Testis (tissue), 3 donors: ENCODE data around the gene RNF217. TPM values are rescaled to one million over a fixed set of nuclear protein-coding genes. Genes with fewer than 3 reads are reported as not detected.

Experiments
- DNase-seq: peaks from one replicate; pipeline ENCODE4 v3.0.0-alpha.2; 2019
- H3K27ac ChIP-seq, 2 donors: fragments of 200-600 bp; sonication (generic); one replicate each; pipeline ENCODE4 v1.5.1; 2019
- H3K27me3 ChIP-seq: fragments of 200-600 bp; sonication (generic); one replicate; pipeline ENCODE4 v1.5.1; 2019
- H3K36me3 ChIP-seq: fragments of 200-600 bp; sonication (generic); one replicate; pipeline ENCODE4 v1.5.1; 2017; ENCODE audit warnings: low read depth; ENCODE audit errors: missing control alignments
- H3K4me1 ChIP-seq: fragments of 200-600 bp; sonication (generic); one replicate; pipeline ENCODE4 v1.5.1; 2019
- H3K4me3 ChIP-seq, 2 donors: fragments of 200-600 bp; sonication (generic); one replicate each; pipeline ENCODE4 v1.5.1; 2017 to 2019
- H3K9me3 ChIP-seq: fragments of 200-600 bp; sonication (generic); one replicate; pipeline ENCODE4 v1.5.1; 2017
- CTCF ChIP-seq, 3 experiments: fragments of 450-650 bp in 2 of 3; fragments of 200-600 bp in 1 of 3; sonication (generic) in 1 of 3; IDR thresholded peaks; one replicate each; pipeline ENCODE4 v1.5.1; 2016 to 2019; ENCODE audit warnings: antibody characterized with exemption in 3 of 3, mild to moderate bottlenecking in 2 of 3, moderate library complexity in 1 of 3
- POLR2A ChIP-seq: fragments of 450-650 bp; IDR thresholded peaks from one replicate; pipeline ENCODE4 v1.6.1; 2017; ENCODE audit warnings: antibody characterized with exemption, mild to moderate bottlenecking, moderate library complexity
- WGBS, 2 donors: methylation state at CpG; one replicate each; pipeline ENCODE4 v1.1.5; 2018; 5-methylcytosine and 5-hydroxymethylcytosine counted together
- intact Hi-C: fragments of 100-400 bp; cut with DNase I; formaldehyde crosslinking; loops from one replicate; pipeline ENCODE4 v1.15.1; 2023; ENCODE audit warnings: low total_unique reads
- polyA plus RNA-seq: library from polyadenylated mRNA; stranded (reverse); fragments of 350-450 nt; fragmentation: Illumina TruSeq; extraction: RNeasy Lipid Tissue Mini Kit (QIAGEN cat#74804); gene quantifications from one replicate; pipeline ENCODE4 v1.2.3, GENCODE V29; 2014; ENCODE audit warnings: low read depth, low replicate concordance; ENCODE audit not compliant: insufficient read depth
- total RNA-seq, 2 donors: library from RNA; depleted of rRNA; stranded (reverse); fragments of >200 nt; gene quantifications; one replicate each; pipeline ENCODE4 v1.2.3, GENCODE V29; 2016

Gene RNF217
- total and polyA plus RNA-seq, 3 donors from 2014 or later = 25.1 to 48.0 (median 33.3) TPM

GRCh38 chr6:125086716-125087115, 124.5 kb downstream of the RNF217 start:
- no peak overlapping the region for H3K27ac ChIP-seq
- no peaks in the 10 kb centered on the region for H3K27me3 ChIP-seq
- H3K4me1 ChIP-seq = no peaks in the 10 kb centered on the region
- no peak overlapping the region for H3K4me3 ChIP-seq
- H3K9me3 ChIP-seq = no peaks in the 10 kb centered on the region
- H3K36me3 ChIP-seq = no peaks in the 10 kb centered on the region
- no peak for DNase-seq
- intact Hi-C loops = no loop called here
- TF ChIP-seq CTCF (IDR thresholded peaks at IDR 0.05) (no peak), POLR2A (no peak)

- 91 to 92% methylated on average over 5 of the region's 5 CpGs for WGBS, 2 donors
- intact Hi-C loops = no loop called here
- TF ChIP-seq POLR2A (no peak), CTCF (IDR thresholded peaks at IDR 0.05) (no peak)
- H3K36me3 ChIP-seq = no peaks in the 10 kb centered on the region
- no peak for DNase-seq
- no peak overlapping the region for H3K4me3 ChIP-seq
- no peak overlapping the region for H3K27ac ChIP-seq
- no peaks in the 10 kb centered on the region for H3K27me3 ChIP-seq
- H3K4me1 ChIP-seq = no peaks in the 10 kb centered on the region
- H3K9me3 ChIP-seq = no peaks in the 10 kb centered on the region
These were observed 126.7 kb downstream of the RNF217 start for GRCh38 chr6:125088963-125089362.

- DNase-seq = no peak
- no peak overlapping the region for H3K27ac ChIP-seq
These were observed 132.3 kb downstream of the RNF217 start for GRCh38 chr6:125094563-125094962.

GRCh38 chr6:125095580-125096301, 133.5 kb downstream of the RNF217 start:
- Histone ChIP-seq H3K4me3 (no peak overlapping the region), H3K9me3 (no peaks in the 10 kb centered on the region), H3K4me1 (no peaks in the 10 kb centered on the region), H3K27ac (peak overlapping the region in 1 of 2 donors; percentile 44), H3K36me3 (no peaks in the 10 kb centered on the region), H3K27me3 (no peaks in the 10 kb centered on the region)
- TF ChIP-seq CTCF (IDR thresholded peaks at IDR 0.05) = no peak
- TF ChIP-seq POLR2A = no peak
- intact Hi-C loops = no loop called here
- DNase-seq = no peak
- WGBS, 2 donors = 56 to 64% methylated on average over 5 of the region's 5 CpGs

More at GRCh38 chr6:125094563-125094962, 132.3 kb downstream of the RNF217 start:
- intact Hi-C loops = no loop called here
- WGBS, 2 donors = 79 to 80% methylated on average over 3 of the region's 3 CpGs
- Histone ChIP-seq H3K9me3 (no peaks in the 10 kb centered on the region), H3K4me3 (no peak overlapping the region), H3K36me3 (no peaks in the 10 kb centered on the region), H3K4me1 (no peaks in the 10 kb centered on the region), H3K27me3 (no peaks in the 10 kb centered on the region)
- TF ChIP-seq POLR2A = no peak
- TF ChIP-seq CTCF (IDR thresholded peaks at IDR 0.05) = no peak

GRCh38 chr6:125097186-125097585, 134.9 kb downstream of the RNF217 start:
- intact Hi-C loops = no loop called here
- Histone ChIP-seq H3K4me1 (no peaks in the 10 kb centered on the region), H3K9me3 (no peaks in the 10 kb centered on the region), H3K36me3 (no peaks in the 10 kb centered on the region), H3K27me3 (no peaks in the 10 kb centered on the region), H3K27ac (no peak overlapping the region), H3K4me3 (no peak overlapping the region)
- no peak for DNase-seq
- TF ChIP-seq POLR2A (no peak), CTCF (IDR thresholded peaks at IDR 0.05) (no peak)
- WGBS, 2 donors = 65 to 96% methylated on average over 2 of the region's 2 CpGs
